ENCODE measurements around the gene SLC22A12.

Gene SLC22A12

DNA sequence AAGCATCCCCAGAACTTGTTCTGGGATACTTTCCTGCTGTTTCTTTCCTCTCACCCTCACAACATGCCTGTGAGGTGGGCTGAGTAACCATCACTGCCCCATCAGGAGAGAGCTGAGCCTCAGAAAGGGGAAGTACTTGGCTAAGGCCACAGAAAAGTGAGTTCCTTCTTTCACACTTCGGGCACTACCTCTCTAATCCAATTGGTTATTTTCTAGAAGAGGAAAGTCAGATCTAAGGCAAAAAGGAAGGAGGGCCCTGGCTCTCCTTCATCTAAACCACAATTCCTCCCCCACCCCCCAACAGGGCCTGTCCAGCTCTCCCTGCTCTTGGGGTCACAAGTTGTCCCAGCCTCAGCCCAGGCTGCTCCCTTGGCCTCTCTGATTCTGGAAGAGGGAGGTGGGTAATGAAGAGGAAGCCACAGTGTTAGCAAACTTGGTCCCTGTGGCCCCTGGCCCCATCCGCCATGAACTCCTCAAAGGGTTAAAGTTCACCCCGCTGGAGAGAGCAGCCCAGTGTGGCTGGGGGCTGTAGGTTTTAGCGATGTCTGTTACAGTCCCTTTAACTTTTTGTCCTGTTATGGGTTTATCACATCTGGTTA is 34.0 kb downstream of the SLC22A12 start:
- DNase-seq (ENCODE audit: low read depth, low spot score): no peak

DNA sequence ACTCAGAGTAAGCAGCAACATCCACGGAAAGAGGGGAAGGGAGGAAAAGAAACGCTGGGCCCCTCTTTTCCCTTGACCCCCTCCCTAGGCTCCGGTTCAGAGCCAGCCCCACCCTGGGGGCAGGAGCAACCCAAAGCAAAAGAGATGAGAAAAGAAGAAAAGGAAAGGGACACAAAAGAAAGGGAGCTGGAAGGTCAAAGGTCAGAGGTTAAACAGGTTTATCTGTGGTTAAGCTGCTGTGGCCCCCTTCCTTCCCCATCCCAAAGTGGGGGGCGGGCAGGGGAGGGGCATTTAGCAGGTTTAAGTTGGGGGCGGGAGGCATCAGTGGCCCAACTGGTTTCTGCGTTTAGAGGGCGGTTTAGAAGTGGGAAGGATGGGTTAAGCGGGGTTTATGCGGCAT is 35.6 kb downstream of the SLC22A12 start:
- DNase-seq (ENCODE audit: low read depth, low spot score): no peak

DNA sequence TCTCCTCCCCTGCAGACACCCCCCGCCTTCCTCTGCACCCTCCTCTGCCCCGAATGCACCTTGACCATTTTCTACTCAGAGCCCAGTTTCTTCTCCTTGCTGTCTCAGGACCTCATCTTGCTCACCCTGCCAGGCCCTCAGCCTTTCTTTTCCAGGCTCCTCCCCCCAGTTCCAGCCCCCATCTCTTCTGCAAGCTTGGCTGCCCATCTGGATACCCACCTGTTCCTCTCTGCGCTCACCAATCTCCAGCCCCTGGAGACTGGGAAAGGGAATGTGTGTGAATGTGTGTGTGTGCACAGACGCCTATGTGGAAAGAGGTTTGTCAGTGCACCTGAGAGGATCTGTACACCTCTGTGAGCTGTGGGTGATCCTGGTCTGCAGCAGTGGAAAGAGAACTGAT is 36.4 kb downstream of the SLC22A12 start:
- no peak for DNase-seq (ENCODE audit: low read depth, low spot score)

DNA sequence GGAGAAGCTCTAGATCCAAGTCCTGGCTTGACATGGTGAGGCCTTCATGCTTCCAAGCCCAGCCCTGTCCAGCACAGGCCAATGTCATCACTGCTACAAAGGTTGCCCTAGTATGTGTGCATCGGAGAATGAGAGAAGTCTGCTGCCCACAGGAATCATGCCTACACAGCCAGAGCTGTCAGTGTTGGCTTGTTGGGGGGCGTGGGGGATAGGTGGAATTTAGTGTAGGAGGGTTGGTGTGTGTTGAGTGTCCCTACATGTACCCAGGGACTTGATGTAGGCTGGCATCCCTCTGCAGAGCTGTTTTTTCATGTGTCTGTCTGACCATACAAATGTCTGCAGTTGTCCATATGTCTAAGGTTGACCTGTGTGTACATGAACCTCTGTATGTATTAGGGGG is 37.6 kb downstream of the SLC22A12 start:
- DNase-seq (ENCODE audit: low read depth, low spot score): no peak

DNA sequence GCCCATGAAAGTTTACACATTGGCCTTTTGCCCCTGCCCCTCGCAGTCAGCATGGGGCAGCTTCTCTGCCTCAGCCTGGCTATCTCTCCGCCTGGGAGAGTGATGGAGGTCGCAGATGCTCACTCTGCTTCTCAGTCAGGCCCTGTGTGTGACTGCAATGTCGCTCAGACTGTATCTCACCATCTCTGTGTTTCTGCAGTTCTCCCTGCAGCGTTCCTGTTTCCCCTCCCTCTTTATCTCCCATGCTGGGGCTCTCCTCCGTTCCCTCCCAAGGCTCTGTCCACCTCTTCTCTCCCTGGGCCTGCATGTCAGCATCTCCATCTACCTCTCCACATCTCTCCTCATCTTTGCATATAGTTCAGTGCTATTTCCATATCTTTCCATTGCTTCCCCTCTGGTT is 38.1 kb downstream of the SLC22A12 start:
- DNase-seq (ENCODE audit: low read depth, low spot score): no peak

DNA sequence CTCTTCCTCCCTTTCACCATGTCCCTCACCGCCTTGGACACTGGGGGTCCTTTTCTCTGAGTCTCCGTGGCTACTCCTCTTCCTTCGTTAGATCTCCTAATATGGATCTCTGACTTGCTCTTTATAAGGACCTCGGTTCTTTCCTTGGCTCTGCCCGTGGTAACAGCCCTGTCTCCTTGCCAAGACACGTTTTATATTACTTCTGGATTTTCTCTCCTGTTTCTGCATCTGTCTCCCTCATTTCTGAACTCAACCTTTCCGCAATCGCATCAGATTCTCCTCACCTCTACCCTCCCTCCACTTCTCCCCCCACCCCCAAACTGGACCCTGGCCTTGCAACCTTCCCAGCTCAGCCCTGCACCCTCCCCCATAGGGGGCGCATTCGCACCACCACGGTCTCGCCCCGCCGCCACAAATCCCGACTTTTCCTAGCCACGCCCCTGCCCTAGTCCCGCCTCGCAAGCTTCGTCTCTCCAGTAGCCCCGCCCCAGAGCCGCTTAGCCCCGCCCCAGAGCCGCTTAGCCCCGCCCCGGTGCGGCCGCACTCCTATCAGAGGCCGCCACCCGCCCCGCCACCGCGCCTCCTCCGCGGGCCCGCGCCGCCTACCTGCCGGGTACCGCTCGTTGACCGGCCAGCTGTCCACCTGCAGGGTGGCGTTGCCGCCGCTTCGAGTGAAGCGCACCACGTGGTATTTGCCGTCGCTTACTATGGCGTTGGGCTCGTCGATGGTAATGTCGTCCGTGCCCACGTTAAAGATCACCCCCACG is 39.0 kb downstream of the SLC22A12 start:
- DNase-seq (ENCODE audit: low read depth, low spot score): no peak

DNA sequence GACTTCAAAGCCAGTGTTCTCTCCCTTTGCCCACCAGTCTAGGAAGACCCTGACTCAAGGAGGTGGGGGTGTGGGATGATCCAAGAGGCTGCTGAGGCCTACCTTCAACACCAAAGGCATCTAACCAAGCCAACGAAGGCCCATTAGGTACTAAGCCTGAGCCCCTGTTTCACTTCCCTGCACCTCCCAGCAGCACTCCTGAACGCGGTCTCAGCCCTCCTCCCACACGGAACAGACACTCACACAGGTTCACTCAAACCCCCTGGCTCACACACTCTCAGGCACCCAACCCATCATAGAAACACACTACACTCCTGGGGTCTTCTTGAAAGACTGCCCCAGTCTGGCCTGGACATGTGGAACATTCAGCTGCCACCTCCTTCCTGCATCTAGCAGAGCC is 40.7 kb downstream of the SLC22A12 start:
- no peak for DNase-seq (ENCODE audit: low read depth, low spot score)

DNA sequence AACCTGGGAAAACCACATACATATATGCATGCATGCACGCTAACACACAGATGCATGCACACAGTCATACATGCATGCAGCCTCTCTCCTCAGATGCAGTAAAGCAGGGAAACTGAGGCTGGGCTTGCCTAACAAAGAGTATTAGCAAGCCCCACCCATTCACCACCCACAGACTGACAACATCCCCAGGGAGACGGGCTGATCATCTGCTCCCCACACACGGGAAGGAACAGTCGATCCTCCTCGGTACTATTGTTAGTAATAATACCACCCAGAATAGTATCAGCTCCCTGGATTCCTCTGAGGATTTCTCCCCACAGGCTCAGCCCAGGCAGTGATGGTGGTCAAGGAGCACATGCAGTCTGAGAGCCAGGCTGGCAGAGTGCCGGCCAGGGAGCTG is 41.2 kb downstream of the SLC22A12 start:
- DNase-seq (ENCODE audit: low read depth, low spot score): no peak

DNA sequence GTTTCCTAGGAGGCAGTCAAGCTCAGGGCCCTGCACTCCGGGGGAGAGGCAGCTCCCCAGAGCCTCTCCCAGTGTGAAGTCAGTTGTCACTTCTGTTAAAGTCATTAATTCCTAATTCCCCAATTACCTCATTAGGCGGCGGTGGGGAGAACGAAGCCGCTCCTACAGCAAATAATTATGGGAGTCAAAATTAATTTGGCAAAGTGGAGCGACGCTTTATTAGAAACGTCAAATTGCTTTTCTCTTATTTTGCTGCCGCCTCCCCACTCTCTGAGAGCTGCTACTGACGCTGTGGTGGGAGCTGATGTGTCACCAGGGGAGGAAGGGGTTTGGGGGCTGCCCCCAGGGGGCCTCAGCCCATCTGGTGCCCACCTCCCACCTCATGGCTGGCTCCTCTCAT is 41.6 kb downstream of the SLC22A12 start:
- no peak for DNase-seq (ENCODE audit: low read depth, low spot score)

DNA sequence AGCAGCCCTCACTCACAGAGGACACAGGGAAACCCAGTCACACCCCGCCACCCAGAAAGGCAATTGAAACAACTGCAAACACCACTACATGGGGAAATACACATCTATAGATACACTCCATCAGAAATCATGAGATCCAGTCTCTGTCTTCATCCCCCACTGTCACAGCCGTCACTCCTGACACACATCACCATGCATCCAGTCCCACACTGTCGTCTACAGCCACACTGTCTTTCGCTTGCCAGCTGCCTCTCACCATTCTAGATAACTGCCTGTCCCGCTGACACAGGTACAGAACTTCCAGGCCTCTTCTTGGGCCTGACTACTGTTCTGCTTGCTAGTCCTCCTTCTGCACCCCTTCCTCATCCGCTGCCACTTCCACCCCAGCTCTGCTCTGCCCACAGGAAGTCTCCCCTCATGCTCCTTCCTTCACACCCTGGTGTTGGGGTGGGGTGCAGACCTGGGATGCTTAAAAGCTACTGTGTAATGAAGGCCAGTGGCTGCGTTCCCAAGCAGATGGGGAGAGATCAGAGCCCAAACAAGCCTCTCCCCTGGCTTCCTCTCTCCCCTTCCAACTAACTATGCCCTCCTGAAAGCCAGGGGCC is 42.6 kb downstream of the SLC22A12 start:
- DNase-seq (ENCODE audit: low read depth, low spot score): no peak

DNA sequence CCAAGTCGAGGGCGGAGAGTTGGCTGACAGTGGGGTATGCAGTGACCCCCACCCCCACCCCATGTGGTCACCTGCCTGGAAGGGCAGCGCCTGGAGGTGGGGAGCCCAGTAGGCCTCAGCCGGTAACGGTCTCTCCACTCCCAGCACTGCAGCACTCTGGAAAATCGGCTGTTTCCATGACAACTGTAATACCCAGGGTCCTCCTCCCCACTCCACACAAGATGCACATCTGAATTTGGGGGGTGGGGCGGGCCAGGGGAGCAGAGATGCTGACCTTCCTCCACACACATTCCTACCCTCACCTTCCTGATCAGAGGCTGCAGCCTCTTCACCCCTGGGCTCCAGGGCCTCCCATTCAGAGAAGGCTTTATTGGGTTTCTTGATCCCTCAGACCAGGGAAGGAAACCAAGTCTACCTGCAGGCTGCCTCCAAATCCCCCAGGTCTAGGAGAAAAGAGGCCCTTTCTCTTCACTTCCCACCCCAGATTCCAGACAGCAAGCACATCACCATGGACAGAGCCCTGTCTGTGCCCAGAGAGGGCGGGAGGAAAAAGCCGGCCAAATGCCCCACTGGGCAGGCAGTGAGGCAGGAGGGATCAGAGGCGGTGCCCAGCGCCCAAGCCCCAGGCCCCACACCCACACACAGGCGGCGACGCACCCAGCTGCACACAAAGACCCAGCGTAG is 46.5 kb downstream of the SLC22A12 start:
- DNase-seq (ENCODE audit: low read depth, low spot score): no peak

DNA sequence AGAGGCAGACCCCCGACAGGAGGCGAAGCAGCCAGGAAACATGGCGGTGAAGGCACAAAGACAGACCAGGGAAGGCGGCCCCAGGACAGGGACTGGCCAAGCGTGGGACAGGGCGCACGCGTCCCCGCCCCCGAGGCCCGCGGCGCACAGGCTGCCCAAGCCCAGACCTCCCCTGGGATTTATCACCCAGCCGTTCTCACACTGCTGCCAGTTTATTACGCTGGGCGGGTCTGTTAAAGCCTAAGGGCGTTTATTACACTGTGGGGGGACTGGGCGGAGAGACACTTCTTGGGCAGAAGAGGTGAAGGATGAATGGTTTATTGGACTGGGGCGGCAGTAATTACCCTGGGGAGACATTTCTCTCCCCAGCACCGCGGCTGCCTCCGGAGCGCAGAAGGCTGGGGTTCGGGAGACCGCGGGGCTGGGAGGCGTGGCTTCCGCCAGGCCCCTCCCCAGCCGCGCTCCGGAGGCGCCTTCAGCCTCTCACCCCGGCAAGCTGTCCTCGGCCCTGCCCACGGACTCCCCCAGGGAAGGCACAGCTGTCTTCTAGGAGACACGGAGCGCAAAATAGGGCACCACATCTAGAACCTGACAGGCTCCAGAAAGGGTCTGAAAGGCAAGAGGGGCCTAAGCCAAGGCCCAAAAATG is 47.1 kb downstream of the SLC22A12 start:
- no peak for DNase-seq (ENCODE audit: low read depth, low spot score)

DNA sequence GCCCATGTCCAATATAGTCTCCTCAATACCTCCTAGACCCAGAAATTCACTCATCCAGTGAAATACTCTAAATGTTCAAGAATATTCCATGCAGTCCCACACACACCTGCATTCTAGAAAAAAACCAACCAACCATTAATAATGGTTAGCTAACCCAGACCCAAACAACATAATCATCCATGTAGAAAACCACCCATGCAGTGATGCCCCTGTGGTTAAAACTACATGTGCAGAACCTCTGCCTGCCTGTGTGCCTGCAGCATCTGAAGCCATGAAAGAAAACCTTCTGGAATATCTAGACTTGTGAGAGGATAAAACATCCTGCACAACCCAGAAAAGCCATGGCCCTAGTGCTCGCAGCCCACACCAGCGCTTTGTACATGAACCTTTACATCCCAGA is 47.8 kb downstream of the SLC22A12 start:
- no peak for DNase-seq (ENCODE audit: low read depth, low spot score)

DNA sequence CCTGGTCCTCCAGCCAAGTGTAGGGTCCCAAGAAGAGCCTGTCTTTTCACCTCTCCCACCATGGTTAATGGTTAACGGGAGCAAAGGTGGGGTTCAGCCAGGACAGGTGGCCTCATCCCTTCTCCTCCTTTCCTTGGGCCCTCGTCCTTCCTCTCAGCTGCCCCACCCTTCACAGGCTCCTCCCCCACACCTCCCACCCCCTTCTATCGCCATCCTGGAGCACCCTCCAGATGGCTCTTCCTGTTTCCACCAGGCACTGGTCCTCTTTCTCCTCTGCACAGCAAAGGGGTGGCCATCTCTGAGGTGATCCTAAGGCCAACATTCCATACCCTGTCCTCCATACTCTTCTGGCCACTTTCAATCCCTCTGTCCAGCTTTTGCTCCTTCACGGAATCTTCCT is 48.9 kb downstream of the SLC22A12 start:
- DNase-seq (ENCODE audit: low read depth, low spot score): no peak

DNA sequence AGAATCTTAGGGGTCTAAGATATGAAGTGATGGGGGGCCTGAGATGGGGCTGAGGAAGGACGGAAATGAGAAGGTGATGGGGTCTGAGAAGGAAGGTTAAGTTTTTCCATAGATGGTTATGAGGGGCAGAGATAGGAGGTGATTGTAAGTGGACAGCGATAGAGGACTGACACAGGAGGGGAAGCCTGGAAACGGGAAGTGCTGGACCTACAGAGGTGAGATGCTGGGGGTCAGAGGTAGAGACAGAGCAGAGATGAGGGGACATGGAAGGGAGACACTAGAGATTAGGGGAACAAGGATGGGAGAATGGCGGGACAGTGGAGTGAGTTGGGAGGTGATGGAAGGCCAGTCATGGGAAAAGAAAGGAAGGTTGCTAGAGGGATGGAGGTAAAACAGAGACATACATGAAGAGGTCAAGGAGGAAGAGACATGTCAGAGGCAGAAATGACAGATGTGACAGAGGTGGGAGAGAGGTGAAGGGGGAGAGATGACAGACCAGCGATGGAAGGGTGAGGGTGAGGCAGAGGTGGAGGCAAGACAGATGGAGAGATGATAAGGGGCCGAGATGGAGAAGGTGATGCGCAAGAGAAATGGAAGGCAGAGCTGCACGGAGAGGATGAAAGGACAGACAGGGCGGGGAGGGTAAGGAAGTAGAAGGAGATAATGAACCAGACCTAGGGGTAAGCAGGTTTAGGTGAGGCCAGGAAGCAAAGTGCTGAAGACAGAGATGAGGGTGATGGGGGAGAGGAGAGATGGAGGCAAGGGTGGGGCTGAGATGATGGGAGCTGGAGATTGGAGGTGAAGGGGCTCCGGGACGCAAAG is 50.8 kb downstream of the SLC22A12 start:
- DNase-seq (ENCODE audit: low read depth, low spot score): no peak

DNA sequence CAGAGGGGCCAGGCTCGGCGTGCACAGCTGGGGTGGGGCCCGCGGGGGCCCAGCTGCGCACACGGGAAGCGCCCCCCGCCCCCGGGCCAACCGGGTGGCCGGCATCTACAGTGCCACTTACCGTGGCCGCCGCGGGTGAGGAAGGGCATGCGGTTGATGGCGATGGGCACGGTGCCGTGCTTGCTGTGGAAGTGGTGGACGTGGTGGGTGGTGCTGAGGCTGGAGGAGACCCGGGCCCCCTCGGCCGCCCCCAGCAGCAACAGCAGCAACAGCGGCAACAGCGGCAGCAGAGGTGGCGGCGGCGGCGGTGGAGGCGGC is 51.4 kb downstream of the SLC22A12 start:
- DNase-seq (ENCODE audit: low read depth, low spot score): no peak

DNA sequence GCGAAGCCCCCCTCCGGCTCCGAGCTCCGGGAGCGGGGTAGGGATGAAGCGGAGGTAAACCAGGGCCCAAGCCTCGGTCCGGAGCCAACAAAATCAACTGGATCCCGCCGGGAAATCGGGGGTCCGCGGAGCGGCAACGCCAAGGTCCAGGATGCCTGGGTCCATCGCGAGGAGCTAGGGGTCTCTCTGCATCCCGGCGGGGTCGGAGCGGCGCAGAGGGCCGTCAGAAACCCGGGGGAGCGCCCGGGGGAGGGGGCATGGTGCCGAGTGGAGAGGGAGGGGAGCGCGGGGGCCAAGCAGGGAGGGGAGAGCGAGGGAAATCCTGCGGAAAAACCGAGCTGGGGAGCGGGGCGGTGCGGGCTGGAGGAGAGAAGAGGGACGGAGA is 51.8 kb downstream of the SLC22A12 start:
- DNase-seq (ENCODE audit: low read depth, low spot score): no peak

DNA sequence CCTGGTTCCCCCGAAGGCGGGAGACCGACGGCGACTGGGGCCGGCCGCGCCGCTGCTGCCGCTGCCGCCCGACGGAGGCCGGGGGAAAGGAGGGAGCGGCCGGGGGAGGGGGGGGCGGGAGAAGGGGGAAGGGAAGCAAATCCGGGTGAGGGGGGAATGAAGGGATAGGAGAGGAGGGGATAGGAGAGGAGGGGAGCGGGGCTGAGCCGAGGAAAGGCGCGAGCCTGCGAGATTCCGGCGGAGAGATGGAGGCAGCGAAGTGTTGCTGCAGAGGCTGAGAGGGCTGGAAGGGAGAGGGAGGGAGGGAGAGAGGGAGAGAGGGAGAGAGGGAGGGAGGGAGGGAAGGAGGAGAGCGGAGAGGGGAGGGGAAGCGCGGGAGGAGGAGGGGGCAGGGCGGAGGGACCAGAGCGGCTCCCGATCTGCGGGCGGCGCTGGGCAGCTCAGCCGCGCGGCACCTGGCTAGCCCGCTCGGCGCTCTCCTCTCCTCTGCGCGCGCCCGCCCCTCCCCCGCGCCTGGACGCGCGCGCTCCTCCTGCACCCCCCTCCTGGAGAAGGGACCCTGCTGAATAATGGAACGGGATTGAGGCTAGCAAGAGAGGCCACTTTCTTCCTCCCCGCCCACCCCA is 52.3 kb downstream of the SLC22A12 start:
- DNase-seq (ENCODE audit: low read depth, low spot score): no peak

DNA sequence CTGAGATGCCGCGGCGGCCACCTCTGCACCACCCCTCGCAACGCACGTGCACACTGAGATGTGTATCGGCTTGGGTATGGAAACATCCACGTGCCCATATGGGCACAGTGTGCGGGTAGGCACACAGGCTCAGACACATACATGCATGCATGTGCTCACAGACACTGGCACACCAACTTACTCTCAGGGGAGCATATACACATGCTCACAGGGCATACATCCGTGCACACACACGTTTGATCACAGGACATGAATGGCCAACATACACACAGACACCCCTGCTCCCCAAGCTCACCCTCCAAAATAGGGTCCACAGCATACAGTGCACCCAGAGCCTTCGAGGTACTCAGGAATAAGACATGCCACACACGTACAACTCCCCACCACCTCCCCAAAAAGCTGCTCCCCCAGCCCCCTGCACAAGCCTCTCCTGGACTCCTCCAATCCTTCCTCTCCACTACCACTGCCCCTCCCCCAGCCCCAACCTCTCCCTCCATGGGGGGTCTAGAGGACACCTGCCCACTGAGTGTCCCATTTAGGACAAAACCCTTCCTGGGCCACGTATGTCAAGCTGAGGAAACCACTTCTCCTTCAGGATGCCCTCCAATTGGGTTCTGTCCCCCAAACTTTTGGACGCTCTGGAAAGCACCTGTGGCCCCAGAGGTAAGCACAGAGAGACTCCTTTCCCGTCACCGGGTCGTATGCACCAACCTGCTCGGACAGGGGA is 53.1 kb downstream of the SLC22A12 start:
- no peak for DNase-seq (ENCODE audit: low read depth, low spot score)

DNA sequence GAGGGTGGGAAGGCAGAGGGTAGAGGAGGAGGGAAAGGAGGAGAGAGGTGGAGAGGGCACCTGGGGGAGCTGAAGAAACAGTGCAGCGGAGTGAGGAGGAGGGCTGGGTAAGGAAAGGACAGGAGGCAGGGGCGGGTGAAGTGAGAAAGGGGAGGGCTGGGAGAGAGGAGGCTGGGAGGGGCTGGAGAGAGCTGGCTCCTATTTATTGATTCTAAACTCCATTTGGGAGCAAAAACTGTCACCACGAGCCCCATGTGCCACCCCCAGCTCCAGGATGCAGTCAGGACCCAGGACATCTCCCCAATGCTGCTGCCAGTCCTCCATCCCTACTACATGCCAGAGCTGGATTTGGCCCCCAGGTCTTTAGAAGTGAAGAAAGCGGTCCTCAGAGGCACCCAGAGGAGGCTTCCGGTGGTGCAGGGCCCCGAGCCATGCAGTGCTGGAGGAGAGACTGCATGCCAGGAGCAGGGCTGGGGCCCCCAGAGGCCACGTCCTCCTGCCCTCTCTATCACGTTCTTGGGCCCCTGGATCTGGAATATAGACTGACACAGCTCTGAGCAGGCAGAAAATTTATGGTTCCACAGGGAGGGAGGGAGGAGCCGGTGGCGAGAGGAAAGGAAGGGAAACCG is 53.7 kb downstream of the SLC22A12 start:
- DNase-seq (ENCODE audit: low read depth, low spot score): no peak
